ENCODE results near the gene MVK. TPM values are rescaled to one million over a fixed set of nuclear protein-coding genes. Genes with fewer than 3 reads are reported as not detected.

Gene MVK
- total RNA-seq, 1 donor from 2014 or later, result 13.0 TPM

GRCh38 chr12:109621211-109621694, 47.7 kb downstream of the MVK start:
- Histone ChIP-seq H3K36me3 (ENCODE audit: control insufficient read depth in 3 of 3, insufficient read depth in 3 of 3, low read length in 3 of 3) (no peaks in the 10 kb centered on the region), H3K27ac (ENCODE audit: low read depth, low read length) (no peak overlapping the region), H3K9ac (ENCODE audit: low read depth in 1 of 3, low read length in 3 of 3) (no peak overlapping the region), H3K9me3 (ENCODE audit: control insufficient read depth in 3 of 3, low read length in 3 of 3) (no peaks in the 10 kb centered on the region), H3K4me3 (ENCODE audit: low read length in 3 of 3) (no peak overlapping the region), H3K4me1 (ENCODE audit: control insufficient read depth in 3 of 3, insufficient read depth in 3 of 3, low read length in 3 of 3) (peaks cover 0 to 15% (median 11%) of the 10 kb centered on the region in 3 donors), H3K27me3 (ENCODE audit: control insufficient read depth in 3 of 3, insufficient read depth in 3 of 3, low read length in 3 of 3) (peaks cover 8 to 14% (median 12%) of the 10 kb centered on the region in 3 donors)

GRCh38 chr12:109621901-109622364, 48.3 kb downstream of the MVK start:
- H3K4me1 ChIP-seq (ENCODE audit: control insufficient read depth in 3 of 3, insufficient read depth in 3 of 3, low read length in 3 of 3), result peaks cover 0 to 15% (median 11%) of the 10 kb centered on the region in 3 donors
- H3K9ac ChIP-seq (ENCODE audit: low read depth in 1 of 3, low read length in 3 of 3), result no peak overlapping the region
- H3K27ac ChIP-seq (ENCODE audit: low read depth, low read length), result no peak overlapping the region
- H3K9me3 ChIP-seq (ENCODE audit: control insufficient read depth in 3 of 3, low read length in 3 of 3), result no peaks in the 10 kb centered on the region
- no peaks in the 10 kb centered on the region for H3K36me3 ChIP-seq (ENCODE audit: control insufficient read depth in 3 of 3, insufficient read depth in 3 of 3, low read length in 3 of 3)
- H3K4me3 ChIP-seq (ENCODE audit: low read length in 3 of 3), result no peak overlapping the region
- peaks cover 11 to 19% (median 16%) of the 10 kb centered on the region in 3 donors for H3K27me3 ChIP-seq (ENCODE audit: control insufficient read depth in 3 of 3, insufficient read depth in 3 of 3, low read length in 3 of 3)

GRCh38 chr12:109624467-109624866, 50.9 kb downstream of the MVK start:
- H3K27ac ChIP-seq (ENCODE audit: low read depth, low read length), result no peak overlapping the region
- H3K4me1 ChIP-seq (ENCODE audit: control insufficient read depth in 3 of 3, insufficient read depth in 3 of 3, low read length in 3 of 3), result peaks cover 0 to 15% (median 11%) of the 10 kb centered on the region in 3 donors
- H3K9me3 ChIP-seq (ENCODE audit: control insufficient read depth in 3 of 3, low read length in 3 of 3), result no peaks in the 10 kb centered on the region
- no peaks in the 10 kb centered on the region for H3K36me3 ChIP-seq (ENCODE audit: control insufficient read depth in 3 of 3, insufficient read depth in 3 of 3, low read length in 3 of 3)
- no peak overlapping the region for H3K9ac ChIP-seq (ENCODE audit: low read depth in 1 of 3, low read length in 3 of 3)
- no peak overlapping the region for H3K4me3 ChIP-seq (ENCODE audit: low read length in 3 of 3)
- H3K27me3 ChIP-seq (ENCODE audit: control insufficient read depth in 3 of 3, insufficient read depth in 3 of 3, low read length in 3 of 3), result peaks cover 12 to 15% (median 13%) of the 10 kb centered on the region in 3 donors

DNA sequence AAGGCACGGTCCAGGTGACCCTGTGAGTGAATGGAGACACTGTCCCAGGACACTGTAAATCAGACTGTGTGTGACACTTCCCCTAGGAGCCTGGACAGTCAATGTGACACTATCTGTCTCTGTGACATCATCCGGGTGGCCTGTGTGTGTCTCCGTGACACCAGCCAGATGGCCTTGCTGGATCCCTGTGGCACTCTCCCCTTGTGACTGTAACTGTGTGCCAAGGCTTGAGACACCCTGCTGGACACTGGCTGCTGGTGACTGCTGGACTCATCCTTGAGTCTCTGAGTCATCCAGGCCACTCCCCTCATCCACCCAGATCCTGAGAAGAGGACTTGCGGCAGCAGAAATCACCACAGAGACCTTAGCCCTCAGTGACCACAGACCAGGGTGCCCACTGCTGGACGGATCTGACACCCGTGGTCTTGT, 51.6 kb downstream of the MVK start:
- Histone ChIP-seq H3K4me3 (ENCODE audit: low read length in 3 of 3) (no peak overlapping the region), H3K36me3 (ENCODE audit: control insufficient read depth in 3 of 3, insufficient read depth in 3 of 3, low read length in 3 of 3) (no peaks in the 10 kb centered on the region), H3K9me3 (ENCODE audit: control insufficient read depth in 3 of 3, low read length in 3 of 3) (no peaks in the 10 kb centered on the region), H3K9ac (ENCODE audit: low read depth in 1 of 3, low read length in 3 of 3) (no peak overlapping the region), H3K4me1 (ENCODE audit: control insufficient read depth in 3 of 3, insufficient read depth in 3 of 3, low read length in 3 of 3) (peaks cover 0 to 15% (median 11%) of the 10 kb centered on the region in 3 donors), H3K27ac (ENCODE audit: low read depth, low read length) (no peak overlapping the region), H3K27me3 (ENCODE audit: control insufficient read depth in 3 of 3, insufficient read depth in 3 of 3, low read length in 3 of 3) (peaks cover 12 to 15% (median 13%) of the 10 kb centered on the region in 3 donors)

DNA sequence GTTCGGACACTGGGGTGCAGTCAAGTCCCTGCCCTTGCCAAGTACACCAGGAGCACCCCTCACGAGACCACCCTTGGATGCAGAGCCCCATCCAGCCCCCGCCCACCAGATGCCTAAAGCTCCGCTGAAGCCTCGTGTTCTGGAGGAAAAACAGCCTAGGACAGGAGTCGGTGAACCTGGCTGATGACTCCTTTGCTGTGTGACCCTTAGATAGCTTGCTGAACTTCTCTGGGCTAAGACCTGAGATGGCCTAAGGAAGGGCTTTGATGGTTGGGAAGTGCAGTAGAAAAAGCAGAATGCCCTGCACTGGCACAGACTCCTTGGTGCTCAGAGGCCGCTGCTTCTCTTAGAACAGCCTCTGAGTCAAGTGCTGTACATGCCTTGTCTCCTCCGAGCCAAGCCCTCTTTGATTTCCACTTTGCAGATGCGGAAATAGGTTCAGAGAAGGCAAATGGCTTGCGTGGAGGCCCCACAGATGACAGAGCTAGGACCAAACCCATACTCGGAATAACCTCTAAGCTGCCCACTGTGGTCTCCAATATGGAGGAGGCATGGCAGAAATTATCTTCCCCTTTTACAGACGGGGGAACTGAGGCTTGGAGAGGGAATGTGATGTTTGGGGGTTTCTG, 52.3 kb downstream of the MVK start:
- Histone ChIP-seq H3K9me3 (ENCODE audit: control insufficient read depth in 3 of 3, low read length in 3 of 3) (no peaks in the 10 kb centered on the region), H3K4me1 (ENCODE audit: control insufficient read depth in 3 of 3, insufficient read depth in 3 of 3, low read length in 3 of 3) (peaks cover 0 to 15% (median 11%) of the 10 kb centered on the region in 3 donors), H3K9ac (ENCODE audit: low read depth in 1 of 3, low read length in 3 of 3) (no peak overlapping the region), H3K36me3 (ENCODE audit: control insufficient read depth in 3 of 3, insufficient read depth in 3 of 3, low read length in 3 of 3) (no peaks in the 10 kb centered on the region), H3K4me3 (ENCODE audit: low read length in 3 of 3) (no peak overlapping the region), H3K27ac (ENCODE audit: low read depth, low read length) (no peak overlapping the region), H3K27me3 (ENCODE audit: control insufficient read depth in 3 of 3, insufficient read depth in 3 of 3, low read length in 3 of 3) (peaks cover 17 to 18% (median 18%) of the 10 kb centered on the region in 3 donors)

GRCh38 chr12:109626378-109627115, 53.0 kb downstream of the MVK start:
- no peaks in the 10 kb centered on the region for H3K36me3 ChIP-seq (ENCODE audit: control insufficient read depth in 3 of 3, insufficient read depth in 3 of 3, low read length in 3 of 3)
- peaks cover 0 to 15% (median 11%) of the 10 kb centered on the region in 3 donors for H3K4me1 ChIP-seq (ENCODE audit: control insufficient read depth in 3 of 3, insufficient read depth in 3 of 3, low read length in 3 of 3)
- H3K9me3 ChIP-seq (ENCODE audit: control insufficient read depth in 3 of 3, low read length in 3 of 3), result no peaks in the 10 kb centered on the region
- H3K9ac ChIP-seq (ENCODE audit: low read depth in 1 of 3, low read length in 3 of 3), result no peak overlapping the region
- no peak overlapping the region for H3K4me3 ChIP-seq (ENCODE audit: low read length in 3 of 3)
- peaks cover 18 to 25% (median 23%) of the 10 kb centered on the region in 3 donors for H3K27me3 ChIP-seq (ENCODE audit: control insufficient read depth in 3 of 3, insufficient read depth in 3 of 3, low read length in 3 of 3)
- no peak overlapping the region for H3K27ac ChIP-seq (ENCODE audit: low read depth, low read length)

- Histone ChIP-seq H3K4me1 (ENCODE audit: control insufficient read depth in 3 of 3, insufficient read depth in 3 of 3, low read length in 3 of 3) (peaks cover 0 to 13% (median 11%) of the 10 kb centered on the region in 3 donors), H3K9me3 (ENCODE audit: control insufficient read depth in 3 of 3, low read length in 3 of 3) (no peaks in the 10 kb centered on the region), H3K36me3 (ENCODE audit: control insufficient read depth in 3 of 3, insufficient read depth in 3 of 3, low read length in 3 of 3) (no peaks in the 10 kb centered on the region), H3K9ac (ENCODE audit: low read depth in 1 of 3, low read length in 3 of 3) (no peak overlapping the region), H3K27me3 (ENCODE audit: control insufficient read depth in 3 of 3, insufficient read depth in 3 of 3, low read length in 3 of 3) (peaks cover 18 to 33% (median 31%) of the 10 kb centered on the region in 3 donors), H3K4me3 (ENCODE audit: low read length in 3 of 3) (no peak overlapping the region), H3K27ac (ENCODE audit: low read depth, low read length) (no peak overlapping the region)
These were observed 54.0 kb downstream of the MVK start for GRCh38 chr12:109627633-109628032.

DNA sequence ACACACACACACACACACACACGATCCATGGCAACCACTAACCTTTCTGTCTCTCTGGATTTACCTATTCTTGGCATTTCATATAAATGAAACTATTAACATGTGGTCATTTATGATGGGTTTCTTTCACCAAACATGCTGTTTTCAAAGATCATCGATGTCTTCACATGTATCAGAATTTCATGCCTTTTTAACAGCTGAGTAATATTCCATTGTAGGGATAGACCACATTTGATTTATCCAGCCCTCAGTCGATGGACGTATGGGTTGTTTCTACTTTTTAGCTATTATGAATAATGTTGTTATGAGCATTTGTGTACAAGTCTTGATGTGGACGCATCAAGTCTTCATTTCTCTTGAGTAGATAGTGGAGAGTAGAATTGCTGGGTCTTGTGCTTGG, 56.5 kb downstream of the MVK start:
- Histone ChIP-seq H3K36me3 (ENCODE audit: control insufficient read depth in 3 of 3, insufficient read depth in 3 of 3, low read length in 3 of 3) (no peaks in the 10 kb centered on the region), H3K4me1 (ENCODE audit: control insufficient read depth in 3 of 3, insufficient read depth in 3 of 3, low read length in 3 of 3) (peaks cover 0 to 4% (median 4%) of the 10 kb centered on the region in 3 donors), H3K4me3 (ENCODE audit: low read length in 3 of 3) (no peak overlapping the region), H3K9me3 (ENCODE audit: control insufficient read depth in 3 of 3, low read length in 3 of 3) (no peaks in the 10 kb centered on the region), H3K27ac (ENCODE audit: low read depth, low read length) (no peak overlapping the region), H3K9ac (ENCODE audit: low read depth in 1 of 3, low read length in 3 of 3) (no peak overlapping the region), H3K27me3 (ENCODE audit: control insufficient read depth in 3 of 3, insufficient read depth in 3 of 3, low read length in 3 of 3) (peaks cover 12 to 29% (median 28%) of the 10 kb centered on the region in 3 donors)

DNA sequence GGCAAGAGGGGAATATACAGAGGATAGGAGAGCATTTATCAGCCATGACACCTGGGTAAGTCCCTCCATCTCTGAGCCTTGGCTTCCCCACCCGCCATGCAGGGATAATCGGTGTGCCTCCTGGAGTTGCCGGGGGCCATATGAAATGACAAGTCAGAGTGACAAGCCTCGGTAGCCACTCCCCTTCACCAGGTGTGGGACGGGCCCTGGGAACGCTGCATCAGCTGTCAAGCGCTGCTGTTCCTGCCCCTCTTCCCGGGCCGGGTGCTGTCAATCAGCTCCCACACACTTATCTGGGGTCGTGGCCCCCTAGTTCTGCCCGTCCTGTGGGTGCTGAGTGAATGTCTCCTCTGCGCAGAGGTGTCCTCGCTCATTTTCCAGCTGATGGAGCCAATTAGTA, 57.2 kb downstream of the MVK start:
- Histone ChIP-seq H3K9ac (ENCODE audit: low read depth in 1 of 3, low read length in 3 of 3) (no peak overlapping the region), H3K36me3 (ENCODE audit: control insufficient read depth in 3 of 3, insufficient read depth in 3 of 3, low read length in 3 of 3) (no peaks in the 10 kb centered on the region), H3K4me1 (ENCODE audit: control insufficient read depth in 3 of 3, insufficient read depth in 3 of 3, low read length in 3 of 3) (no peaks in the 10 kb centered on the region), H3K4me3 (ENCODE audit: low read length in 3 of 3) (no peak overlapping the region), H3K9me3 (ENCODE audit: control insufficient read depth in 3 of 3, low read length in 3 of 3) (no peaks in the 10 kb centered on the region), H3K27ac (ENCODE audit: low read depth, low read length) (no peak overlapping the region), H3K27me3 (ENCODE audit: control insufficient read depth in 3 of 3, insufficient read depth in 3 of 3, low read length in 3 of 3) (peaks cover 12 to 29% (median 25%) of the 10 kb centered on the region in 3 donors)

DNA sequence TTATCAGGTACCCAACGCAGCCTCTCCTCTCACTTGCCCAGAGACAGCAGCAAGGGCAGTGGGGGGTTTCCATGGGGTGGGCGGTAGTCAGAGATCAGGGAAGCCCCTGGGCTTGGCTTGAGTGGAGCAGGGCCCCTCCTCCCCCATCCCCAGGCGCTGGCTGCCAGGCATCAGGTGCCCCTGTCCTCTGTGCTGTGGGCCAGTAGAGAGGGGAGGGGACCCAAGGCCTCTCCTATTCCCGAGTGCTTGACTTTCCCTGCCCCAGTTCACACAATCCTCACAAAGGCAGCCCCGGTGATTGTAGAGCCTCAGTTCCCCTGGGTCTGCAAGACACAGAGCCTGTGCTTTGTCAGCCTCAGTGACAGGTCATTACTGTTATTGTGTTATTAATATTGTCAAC, 57.7 kb downstream of the MVK start:
- Histone ChIP-seq H3K4me3 (ENCODE audit: low read length in 3 of 3) (no peak overlapping the region), H3K4me1 (ENCODE audit: control insufficient read depth in 3 of 3, insufficient read depth in 3 of 3, low read length in 3 of 3) (no peaks in the 10 kb centered on the region), H3K9me3 (ENCODE audit: control insufficient read depth in 3 of 3, low read length in 3 of 3) (no peaks in the 10 kb centered on the region), H3K9ac (ENCODE audit: low read depth in 1 of 3, low read length in 3 of 3) (no peak overlapping the region), H3K27me3 (ENCODE audit: control insufficient read depth in 3 of 3, insufficient read depth in 3 of 3, low read length in 3 of 3) (peaks cover 11 to 29% (median 22%) of the 10 kb centered on the region in 3 donors), H3K27ac (ENCODE audit: low read depth, low read length) (no peak overlapping the region), H3K36me3 (ENCODE audit: control insufficient read depth in 3 of 3, insufficient read depth in 3 of 3, low read length in 3 of 3) (no peaks in the 10 kb centered on the region)

Measured in skeletal muscle tissue (tissue), 4 donors.